HK-2 (cell line): ENCODE measurements around the gene SLC35F3.
A peak's percentile ranks its signal among the peaks of the same experiment; 100 is the strongest.

Experiments used
- DNase-seq: peaks from one replicate; pipeline ENCODE4 v3.0.0-alpha.2; 2018; ENCODE audit not compliant: unreplicated experiment

The SLC35F3 gene

GRCh38 chr1:233972951-233973635, 68.6 kb downstream of the SLC35F3 start:
- DNase-seq = peak; percentile 20

GRCh38 chr1:233975486-233975885, 71.0 kb downstream of the SLC35F3 start:
- DNase-seq = no peak

- DNase-seq = no peak
These were observed 76.7 kb downstream of the SLC35F3 start for GRCh38 chr1:233981042-233981675.

- DNase-seq = no peak
These were observed 78.5 kb downstream of the SLC35F3 start for GRCh38 chr1:233982827-233983518.

DNA sequence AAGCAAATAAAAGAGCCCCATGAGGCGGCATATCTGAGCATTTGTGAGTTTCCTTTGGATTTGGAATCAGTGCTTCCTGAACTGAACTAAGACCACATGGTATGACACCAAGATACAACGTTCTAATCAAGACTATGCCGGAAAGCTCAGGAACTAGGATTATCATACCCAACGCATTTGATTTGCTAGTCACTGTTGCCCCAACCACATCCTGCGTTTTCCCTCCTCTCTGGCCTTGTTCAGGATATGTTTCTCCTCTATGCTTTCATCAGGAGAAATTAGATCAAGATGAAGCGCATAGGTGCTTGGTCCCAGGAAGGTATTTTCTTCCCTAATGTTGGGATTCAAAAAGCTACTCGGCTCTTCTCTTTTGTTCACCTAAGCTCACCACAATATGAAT, 79.3 kb downstream of the SLC35F3 start:
- no peak for DNase-seq

- DNase-seq = no peak
These were observed 84.7 kb downstream of the SLC35F3 start for GRCh38 chr1:233988963-233989696.

- no peak for DNase-seq
These were observed 86.0 kb downstream of the SLC35F3 start for GRCh38 chr1:233990486-233990885.

DNA sequence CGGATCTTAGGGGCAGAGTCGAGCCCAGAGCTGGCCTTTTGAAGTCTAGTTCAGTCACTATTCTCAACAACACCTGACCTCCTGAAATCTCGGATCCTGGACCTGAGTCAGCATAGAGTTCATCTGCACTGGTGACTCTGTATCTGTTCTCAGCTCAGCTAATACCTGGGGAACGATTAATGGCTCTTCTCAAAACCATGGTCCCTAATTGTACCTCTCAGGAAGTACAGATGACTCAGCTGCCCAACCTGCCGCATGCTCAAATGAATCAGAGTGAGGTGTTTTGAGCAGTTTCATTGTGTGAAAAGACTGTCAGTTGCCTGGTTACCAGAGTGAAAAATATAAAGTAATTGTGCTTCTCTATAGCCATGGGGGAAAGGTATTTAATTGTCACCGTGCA, 89.2 kb downstream of the SLC35F3 start:
- DNase-seq = peak; percentile 59

- DNase-seq = no peak
These were observed 89.6 kb downstream of the SLC35F3 start for GRCh38 chr1:233994112-233994511.

GRCh38 chr1:233998456-233998855, 94.0 kb downstream of the SLC35F3 start:
- no peak for DNase-seq

DNA sequence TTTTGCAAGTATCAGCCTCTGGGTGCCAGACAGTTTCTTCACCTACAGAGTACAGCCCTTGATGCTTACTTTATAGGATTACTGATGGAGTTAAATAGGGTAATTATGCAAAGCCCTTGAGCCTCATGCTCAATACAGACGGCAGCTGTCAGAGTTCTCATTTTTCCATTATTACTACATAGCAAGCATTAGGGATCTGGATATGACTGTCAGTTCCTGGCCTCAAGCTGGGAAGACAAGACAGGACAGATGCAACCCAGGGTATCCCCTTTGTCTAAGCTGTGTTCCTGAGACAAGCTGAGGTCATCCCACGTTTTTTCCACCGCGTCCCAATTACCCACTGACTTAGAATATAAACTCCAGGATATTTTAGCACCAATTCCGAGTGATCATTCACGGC, 94.4 kb downstream of the SLC35F3 start:
- DNase-seq = no peak

DNA sequence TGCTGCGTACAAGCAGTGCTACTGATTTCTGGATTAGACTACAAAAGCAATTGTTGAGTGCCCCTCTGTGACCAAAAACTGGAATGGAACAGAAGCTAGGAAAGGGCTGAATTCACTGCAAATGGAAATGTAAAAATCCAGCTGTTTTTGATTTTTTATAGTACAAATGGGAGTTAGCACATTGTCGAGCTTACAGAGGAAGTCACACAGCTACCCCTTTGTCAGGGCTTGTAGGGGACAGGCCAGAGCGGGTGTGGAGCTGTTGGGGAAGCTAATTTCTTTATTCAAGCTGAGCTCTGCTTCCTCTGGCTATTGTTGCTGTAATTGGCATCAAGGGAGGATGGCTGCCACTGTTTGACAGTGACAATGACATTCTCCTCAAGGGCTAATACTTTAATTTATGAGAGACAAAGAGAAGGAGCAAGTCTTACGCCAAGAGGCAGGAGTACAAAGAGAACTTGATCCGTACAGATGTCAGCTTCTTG, 96.1 kb downstream of the SLC35F3 start:
- no peak for DNase-seq

DNA sequence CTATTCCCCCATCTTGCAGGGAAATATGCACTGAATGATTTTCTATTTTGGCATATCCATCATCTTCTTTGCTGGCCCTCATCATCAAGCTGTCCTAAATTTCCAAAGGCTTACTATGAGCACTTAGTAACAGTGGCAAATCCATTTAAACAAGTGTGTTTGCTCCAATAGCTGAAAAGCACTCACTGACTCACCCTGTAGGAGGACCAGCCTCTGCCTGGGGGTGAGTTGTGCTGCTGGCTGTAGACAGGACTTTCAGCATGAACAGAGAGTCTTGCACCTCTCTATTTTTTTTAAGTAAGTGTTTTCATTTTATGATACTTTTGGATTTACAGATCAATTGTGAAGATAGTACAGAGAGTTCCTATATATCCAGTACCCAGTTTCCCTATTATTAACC, 97.3 kb downstream of the SLC35F3 start:
- no peak for DNase-seq

DNA sequence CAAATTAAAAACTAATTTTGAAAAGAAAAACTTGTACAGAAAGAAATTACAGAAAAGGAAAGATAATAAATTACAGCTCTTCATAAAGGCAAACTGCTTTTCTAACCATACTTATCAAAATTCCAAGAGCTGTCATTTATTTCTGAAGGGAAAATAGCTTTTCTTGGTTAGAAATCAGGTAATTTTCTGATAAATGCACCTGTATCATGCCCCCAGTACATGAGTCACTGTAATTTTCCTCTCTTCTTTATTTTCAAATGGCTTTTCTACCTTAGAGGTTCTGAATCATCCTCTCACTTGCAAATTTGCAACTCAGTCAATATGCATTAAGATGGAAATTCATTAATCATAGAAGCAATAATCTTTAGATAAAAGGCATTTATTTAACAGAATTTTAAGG, 100.1 kb downstream of the SLC35F3 start:
- DNase-seq = no peak

- DNase-seq = no peak
These were observed 103.2 kb downstream of the SLC35F3 start for GRCh38 chr1:234007684-234008083.

GRCh38 chr1:234008591-234008990, 104.1 kb downstream of the SLC35F3 start:
- DNase-seq = no peak

DNA sequence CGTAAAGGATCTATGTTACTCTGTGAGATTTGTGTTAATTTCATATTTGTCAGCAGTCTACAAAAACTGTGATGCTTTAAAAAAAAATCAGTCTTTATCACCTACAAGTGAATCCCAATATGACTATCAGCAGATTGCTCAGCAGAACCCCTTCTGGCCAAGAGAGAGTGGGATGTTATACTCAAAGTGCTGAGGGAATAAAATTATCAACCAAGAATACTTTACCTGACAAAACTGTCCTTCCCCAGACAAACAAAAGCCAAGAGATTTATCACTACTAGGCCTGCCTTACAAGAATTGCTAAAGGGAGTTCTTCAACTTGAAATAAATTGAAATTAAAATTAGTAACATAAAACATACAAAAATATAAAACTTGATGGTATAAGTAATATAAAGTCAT, 105.2 kb downstream of the SLC35F3 start:
- DNase-seq = no peak

- DNase-seq = no peak
These were observed 109.7 kb downstream of the SLC35F3 start for GRCh38 chr1:234014208-234014607.

DNA sequence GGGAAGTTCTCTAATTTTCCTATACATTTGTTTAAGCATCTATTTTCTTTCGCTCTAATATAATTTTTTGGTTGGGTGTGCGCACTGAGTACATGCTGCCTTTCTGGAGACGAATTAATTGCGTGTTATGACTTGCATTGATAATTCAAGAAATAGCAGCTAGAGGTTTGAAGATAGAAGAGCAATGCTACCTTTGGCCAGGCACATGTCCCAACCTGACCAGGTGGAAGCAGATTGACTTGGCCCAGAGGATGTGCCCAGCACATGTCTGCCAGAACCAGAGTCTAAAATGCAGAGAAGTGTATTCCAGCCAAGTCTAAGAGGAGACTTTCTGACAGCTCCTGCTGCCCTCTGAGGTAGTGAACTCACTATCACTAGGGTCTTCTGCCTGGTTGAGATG, 114.3 kb downstream of the SLC35F3 start:
- DNase-seq = no peak

GRCh38 chr1:234019387-234019786, 114.9 kb downstream of the SLC35F3 start:
- no peak for DNase-seq

DNA sequence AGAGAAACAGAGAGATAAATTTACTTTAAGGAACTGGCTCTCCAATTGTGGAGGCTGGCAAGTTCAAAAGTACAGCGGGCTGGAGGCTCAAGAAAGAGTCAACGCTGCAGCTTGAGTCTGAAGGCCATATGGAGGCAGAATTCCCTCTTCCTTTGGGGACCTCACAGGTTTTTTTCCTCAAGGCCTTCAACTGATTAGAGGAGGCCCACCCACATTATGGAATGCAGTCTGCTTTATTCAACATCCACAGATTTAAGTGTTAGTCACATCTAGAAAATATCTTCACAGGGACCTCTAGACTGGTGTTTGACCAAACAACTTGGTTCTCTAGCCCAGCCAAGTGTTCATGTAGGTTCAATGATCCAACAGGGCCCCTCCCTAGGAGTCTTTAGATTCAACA, 117.8 kb downstream of the SLC35F3 start:
- DNase-seq = no peak

DNA sequence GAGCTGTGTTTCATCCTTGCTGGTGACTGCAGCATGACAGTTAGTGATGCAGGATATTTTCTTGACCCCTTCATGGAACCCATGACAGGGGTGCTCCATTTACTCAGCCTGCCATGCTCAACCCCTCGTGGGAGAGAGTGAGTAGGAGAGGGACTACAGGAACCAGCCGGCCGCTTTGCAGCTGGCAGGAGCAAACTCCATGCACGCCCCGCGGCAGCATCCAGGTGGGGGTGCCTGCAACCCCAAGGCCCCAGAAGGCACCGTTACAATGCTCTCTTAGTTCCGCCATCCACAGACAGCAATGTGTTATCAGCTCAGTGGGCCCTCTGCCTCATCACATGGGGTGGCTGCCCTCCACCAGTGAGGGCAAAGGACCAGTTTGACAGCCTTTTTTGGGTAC, 135.1 kb downstream of the SLC35F3 start:
- DNase-seq = no peak
